G401.6 (cell line): ENCODE measurements around the gene ECHS1.
A peak's percentile ranks its signal among the peaks of the same experiment; 100 is the strongest.
"Not testable (repeated sequence)": the region's sequence is repeated elsewhere in the genome, so short reads cannot be mapped to it uniquely, and the experiment has no call there.

Experiments used
- FAIRE-seq: peaks from 2 replicates; lab custom pipeline; 2012; peaks lifted over from hg19 to GRCh38; lab: Jason Lieb, UNC

Gene ECHS1

DNA sequence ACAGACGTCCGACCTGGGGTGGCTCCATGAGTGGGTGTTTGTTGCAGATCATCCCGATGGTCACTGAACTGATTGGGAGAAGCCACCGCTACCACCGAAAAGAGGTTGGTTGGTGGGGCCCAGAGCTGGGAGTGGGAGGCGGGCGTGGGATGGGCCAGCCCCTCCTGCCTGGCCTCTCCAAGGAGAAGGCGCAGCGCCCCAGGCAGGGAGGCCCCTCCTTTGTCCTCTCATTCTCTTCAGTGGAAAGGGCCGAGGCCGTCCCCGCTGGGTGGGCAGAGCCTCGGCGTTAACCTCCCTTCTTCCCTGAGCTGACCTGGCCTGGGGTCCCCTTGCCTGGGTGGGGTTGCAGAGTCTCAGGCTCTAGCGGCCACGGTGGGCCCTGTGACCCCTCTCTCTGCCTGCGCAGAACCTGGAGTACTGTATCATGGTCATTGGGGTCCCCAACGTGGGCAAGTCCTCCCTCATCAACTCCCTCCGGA is 26.0 kb upstream of the ECHS1 start:
- FAIRE-seq, result no peak

DNA sequence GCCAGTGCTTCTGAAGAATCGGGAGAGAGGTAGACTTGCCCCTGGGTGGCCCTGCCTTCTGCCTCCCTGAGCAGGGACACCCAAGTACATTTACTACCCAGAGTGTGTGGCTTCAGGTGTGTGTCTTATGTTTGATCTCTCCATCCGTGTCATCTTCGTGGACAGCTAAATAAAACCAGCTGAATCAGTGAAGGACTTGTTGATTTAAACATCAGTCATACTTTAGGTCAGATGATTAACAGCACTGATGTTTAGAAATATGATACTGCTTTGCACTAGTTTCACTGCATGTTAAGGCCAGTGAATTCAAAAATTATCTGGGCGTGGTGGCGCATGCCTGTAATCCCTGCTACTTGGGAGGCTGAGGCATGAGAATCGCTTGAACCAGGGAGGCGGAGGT is 24.8 kb upstream of the ECHS1 start:
- FAIRE-seq, result no peak

DNA sequence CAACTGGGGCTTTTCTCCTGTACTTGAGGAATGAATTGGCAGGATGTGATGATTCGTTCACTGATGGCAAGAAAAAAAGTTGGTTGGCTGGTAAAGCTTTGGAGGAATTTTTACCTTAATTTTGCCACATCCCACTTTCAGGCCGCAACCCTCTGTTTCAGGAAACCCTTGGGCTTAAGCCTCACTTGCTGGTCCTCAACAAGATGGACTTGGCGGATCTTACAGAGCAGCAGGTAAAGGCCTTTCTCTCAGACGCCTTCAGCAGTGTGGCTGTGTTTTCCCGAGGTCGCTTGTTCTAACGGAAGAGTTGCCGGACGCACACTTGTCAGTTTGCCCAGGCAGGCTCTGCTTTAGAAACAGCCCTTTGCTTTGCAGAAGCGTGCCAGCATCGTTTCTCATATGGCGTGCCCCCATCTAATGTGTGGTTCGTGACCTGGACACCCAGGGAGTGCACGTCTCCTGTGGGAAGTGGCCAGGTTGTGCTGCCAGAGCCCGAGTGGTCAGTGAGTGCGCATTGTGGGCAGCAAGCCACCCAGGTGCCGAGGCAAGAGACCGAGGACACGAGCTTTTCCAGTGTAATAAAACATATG is 23.0 kb upstream of the ECHS1 start:
- no peak for FAIRE-seq

DNA sequence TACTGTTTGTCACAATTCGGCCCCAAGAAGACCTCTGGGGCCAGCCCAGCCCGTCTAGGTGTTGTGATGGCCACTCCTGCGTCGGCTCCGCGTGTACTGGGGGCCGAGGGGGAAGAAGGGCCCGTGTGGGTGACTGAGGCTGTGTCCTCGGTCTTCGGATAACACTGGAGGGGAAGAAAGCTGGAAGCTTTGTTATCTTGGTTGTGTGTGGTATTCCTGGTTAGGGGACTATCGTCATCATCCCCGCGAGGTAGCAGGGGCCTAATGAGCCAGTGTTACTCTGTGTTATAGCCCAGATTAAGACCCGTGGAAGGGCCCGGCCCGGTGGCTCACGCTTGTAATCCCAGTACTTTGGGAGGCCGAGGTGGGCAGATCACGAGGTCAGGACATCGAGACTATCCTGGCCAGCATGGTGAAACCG is 21.7 kb upstream of the ECHS1 start:
- no peak for FAIRE-seq

DNA sequence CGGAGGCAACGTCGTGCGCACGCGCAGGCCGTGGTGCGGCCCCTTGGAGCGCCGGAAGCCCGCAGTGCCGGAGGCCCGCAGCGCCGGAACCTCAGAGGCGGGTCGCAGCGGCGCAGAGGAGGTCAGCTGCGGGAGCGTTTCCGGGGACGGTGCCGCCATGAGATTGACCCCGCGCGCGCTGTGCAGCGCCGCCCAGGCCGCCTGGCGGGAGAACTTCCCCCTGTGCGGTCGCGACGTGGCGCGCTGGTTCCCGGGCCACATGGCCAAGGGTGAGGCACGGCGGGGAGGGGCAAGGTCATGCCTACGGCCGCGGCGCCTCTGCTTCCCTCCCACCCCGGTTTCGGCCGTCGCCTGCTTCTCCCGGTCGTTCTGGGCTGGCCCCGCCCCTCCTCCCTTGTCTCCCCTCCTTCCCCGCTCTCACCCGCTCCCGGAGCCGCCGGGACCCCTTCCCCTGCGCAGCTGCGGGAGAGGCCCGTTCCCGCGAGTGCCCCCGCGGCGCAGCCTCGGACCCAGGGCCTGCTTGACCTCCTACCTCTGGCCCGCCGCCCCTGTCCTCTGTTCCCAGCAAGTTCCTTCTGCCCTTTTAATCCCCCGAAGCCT is 21.0 kb upstream of the ECHS1 start, which contains the start of gene MTG1:
TSS of gene MTG1 (plus strand) at position 94 of the 600 bp plus-strand sequence. CDS start at position 158, 64 bp downstream.
- no peak for FAIRE-seq

DNA sequence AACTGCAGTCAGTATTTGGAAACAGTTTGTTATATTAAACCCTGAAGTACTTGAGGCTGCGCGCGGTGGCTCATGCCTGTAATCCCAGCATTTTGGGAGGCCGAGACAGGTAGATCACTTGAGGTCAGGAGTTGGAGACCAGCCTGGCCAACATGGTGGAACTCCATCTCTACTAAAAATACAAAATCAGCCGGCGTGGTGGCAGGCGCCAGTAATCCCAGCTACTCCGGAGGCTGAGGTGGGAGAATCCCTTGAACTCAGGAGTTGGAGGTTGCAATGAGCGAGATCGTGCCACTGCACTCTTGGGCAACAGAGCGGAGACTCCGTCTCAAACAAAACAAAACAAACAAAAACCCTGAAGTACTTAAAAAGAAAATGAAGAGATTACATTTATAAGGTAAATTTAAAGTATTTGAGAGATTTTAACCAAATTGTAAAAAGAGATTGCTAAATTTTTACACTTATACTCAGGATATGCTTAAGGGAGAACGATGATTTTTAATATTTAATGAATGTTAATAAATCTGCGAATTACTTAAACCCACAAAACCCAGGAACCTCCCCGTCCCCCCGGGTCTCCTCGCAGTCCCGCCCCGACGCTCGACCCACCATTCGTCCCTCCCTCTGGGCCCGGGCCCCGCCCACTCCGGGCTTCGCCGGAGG is 20.4 kb upstream of the ECHS1 start:
- peak; percentile 88 for FAIRE-seq

DNA sequence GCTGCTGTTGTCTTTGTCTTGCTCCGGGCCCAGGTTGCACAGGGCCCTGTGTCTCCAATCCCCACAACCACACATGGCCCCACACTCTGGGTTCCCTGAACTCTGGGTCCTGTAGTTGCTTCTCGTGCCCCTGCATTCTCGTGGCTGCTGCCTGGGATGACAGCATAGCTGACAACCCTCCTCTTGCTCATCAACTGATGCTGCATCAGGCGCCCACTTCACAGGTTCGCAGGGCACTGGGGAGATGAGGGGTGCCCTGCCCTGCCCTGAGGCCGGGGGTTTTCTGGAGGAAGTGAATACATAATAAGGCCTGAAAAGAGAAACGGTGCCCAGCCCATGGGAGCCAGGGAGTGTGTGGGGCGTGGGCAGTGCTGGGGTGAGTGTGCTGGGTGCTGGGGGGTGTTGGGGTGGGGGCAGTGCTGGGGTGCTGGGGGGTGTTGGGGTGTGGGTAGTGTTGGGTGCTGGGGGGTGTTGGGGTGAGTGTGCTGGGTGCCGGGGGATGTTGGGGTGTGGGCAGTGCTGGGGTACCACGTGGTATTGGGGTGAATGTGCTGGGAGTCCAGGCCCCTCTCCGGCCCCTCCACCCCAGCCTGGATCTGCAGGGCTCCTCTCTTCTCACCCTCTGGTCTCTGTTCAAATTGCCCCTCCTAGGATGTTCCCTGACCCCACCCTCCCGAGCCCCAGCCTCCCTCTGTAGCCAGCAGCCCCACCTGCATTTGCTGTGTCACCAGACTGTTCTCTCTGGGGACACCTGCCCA is 18.8 kb upstream of the ECHS1 start:
- FAIRE-seq, result no peak

DNA sequence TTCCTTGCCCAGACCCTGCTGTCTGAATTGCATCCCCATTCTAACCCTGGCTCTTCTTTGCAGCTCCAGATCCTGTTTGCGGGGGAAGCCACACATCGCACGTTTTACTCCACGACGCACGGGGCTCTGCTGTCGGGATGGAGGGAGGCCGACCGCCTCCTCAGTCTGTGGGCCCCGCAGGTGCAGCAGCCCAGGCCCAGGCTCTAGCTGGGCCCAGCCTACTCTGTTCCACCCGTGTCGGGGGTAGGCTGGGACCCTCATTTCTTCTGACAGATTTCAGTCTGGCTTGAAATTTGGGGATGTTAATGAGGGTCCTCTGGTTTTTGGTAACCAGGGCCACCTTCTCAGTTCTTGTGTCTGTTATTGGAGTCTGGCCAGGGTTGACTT is 18.1 kb upstream of the ECHS1 start:
- FAIRE-seq, result no peak

DNA sequence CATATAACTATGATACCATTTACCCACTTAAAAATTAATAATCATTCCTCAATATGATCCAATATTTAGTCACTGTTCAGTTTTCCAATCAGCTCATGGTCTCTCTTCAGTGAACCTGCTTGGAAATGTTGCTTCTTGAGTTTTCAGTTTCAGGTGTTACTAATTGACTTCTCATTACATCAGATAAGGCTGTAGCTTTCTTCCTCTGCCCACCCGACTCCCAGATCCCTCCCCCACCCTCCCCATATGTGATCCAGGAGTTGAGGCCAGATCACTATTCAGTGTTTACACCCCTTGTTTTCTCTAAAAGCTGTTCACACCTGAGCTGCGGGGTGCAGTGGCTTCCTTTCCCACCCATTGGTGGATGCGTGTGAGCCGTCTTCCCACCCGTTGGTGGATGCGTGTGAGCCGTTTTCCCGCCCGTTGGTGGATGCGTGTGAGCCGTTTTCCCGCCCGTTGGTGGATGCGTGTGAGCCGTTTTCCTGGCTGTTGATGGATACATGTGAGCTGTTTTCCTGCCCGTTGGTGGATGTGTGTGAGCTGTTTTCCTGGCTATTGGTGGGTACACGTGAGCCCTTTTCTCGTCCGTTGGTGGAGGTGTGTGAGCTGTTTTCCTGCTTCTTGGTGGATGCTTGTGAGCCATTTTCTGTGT is 17.6 kb upstream of the ECHS1 start:
- FAIRE-seq, result no peak

DNA sequence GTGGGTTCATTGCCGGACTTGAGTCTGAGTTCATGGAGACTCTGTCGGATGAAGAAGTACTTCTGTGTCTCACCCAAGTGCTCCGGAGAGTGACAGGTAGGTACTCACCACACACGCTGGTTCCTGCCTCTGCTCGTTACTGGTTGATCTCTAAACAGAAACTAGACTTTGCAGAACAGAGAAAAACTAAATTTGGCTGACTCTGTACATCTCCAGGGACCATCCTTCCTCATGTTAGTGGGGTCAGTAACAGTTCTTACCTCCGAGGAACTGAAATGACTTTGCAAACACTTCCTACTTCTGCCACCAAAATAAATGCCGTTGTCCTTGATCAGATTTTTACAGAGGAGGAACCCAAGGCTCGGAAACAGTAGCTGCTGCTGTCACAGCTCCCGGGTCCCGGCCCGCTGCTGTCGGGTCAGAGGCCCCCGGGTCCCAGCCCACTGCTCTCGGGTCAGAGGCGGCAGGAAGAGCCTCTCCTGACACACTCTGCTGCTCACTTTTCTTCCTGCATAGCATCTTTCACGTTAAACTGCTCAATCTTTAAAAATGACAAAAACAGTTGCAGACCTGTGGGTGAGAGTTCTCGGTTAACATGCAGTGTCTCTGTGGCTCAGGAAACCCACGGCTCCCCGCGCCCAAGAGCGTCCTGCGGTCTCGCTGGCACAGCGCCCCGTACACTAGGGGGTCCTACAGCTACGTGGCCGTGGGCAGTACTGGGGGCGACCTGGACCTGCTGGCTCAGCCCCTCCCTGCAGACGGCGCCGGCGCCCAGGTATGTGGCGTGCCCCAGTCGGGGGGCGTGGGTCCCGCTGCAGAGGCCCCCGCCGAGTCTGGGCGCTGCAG is 16.0 kb upstream of the ECHS1 start:
- no peak for FAIRE-seq

DNA sequence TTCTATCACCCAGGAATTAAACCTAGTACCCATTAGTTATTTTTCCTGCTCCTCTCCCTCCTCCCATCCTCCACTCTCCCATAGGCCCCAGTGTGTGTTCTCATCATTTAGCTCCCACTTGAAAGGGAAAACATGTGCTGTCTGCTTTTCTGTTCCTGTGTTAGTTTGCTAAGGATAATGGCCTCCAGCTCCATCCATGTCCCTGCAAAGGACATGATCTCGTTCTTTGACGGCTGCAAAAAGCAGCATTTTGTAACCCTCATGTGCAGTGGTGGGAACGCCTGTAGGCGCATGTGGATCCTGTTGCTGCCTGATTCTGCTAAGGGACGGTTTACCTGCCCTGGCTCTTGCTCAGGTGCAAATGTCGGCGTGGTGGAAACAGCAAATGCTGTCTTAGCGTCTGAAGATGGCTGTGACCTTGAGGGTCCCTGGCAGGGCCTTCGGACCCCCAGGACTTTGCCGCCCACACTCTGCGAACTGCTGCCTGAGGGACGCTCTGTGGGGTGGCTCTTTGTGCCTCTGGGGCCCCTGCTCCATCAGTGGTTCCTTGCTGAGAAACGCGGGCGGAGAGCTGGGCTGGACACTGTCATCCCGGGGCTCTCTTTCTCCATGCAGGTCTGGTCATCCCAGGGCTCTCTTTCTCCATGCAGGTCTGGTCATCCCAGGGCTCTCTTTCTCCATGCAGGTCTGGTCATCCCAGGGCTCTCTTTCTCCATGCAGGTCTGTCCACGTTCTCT is 15.2 kb upstream of the ECHS1 start:
- FAIRE-seq, result peak; percentile 81

DNA sequence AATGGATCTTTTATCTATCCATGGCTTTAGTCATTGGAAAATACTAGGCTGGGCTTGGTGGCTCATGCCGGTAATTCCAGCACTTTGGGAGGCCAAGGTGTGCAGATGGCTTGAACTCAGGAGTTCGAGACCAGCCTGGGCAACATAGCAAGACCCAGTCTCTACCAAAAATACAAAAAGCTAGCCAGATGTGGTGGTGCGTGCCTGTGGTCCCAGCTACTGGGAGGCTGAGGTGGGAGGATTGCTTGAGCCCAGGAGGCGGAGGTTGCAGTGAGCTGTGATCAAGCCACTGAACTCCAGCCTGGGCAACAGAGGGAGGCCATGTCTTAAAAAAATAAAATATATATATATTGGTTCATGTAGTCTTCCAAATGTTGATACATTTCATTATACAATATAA is 13.8 kb upstream of the ECHS1 start:
- FAIRE-seq, result not testable (repeated sequence)

DNA sequence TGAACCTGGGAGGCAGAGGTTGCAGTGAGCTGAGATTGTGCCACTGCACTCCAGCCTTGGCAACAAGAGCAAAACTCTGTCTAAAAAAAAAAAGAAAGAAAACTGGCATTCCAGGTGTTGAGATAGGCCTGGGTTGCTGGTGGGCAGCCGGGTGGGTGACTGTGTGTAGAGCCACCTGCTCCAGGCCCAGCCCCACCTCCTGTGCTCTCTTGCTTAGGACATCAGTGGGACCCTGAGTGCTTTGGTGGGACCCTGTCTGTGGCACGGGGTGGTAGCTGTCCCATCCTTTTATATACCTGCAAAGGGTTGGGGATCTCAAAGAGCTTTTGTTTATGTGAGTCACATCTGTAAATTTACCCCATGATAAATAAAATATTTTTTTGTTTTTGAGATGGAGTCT is 12.1 kb upstream of the ECHS1 start:
- FAIRE-seq, result no peak

DNA sequence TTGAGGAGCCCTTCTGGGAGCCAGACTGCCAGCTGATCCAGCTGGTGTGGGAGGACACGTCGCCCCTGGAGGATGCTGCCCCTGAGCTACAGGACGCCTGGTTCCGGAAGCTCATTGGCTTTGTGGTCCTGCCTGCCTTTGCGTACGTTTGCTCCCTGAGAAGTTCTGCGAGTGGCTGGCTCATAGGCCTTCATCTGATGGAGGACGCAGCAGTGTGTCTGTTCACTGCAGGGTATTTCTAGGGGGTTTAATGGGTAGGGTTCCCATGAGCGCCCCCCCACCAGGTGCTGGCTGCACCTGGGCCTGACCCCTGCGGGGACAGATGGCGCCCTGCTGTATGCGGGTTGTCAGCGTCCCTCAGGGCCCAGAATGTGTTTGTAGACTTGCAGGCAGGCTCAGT is 10.9 kb upstream of the ECHS1 start:
- no peak for FAIRE-seq

DNA sequence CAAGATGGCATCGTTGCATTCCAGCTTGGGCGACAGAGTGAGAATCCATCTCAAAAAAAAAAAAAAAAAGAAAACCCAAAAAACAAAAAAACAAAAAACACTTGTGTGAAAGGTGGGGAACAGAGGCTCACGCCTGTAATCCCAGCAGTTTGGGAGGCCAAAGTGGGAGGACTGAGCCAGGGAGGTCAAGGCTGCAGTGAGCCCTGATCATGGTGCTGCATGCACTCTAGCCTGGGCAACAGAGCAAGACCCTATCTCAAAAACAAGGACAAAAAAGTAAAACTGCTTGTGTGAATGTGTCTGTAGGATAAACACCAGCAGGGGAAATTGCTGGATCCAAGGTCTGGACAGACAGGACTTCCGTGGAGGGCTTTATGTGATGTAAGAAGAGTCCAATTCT is 10.4 kb upstream of the ECHS1 start:
- no peak for FAIRE-seq

DNA sequence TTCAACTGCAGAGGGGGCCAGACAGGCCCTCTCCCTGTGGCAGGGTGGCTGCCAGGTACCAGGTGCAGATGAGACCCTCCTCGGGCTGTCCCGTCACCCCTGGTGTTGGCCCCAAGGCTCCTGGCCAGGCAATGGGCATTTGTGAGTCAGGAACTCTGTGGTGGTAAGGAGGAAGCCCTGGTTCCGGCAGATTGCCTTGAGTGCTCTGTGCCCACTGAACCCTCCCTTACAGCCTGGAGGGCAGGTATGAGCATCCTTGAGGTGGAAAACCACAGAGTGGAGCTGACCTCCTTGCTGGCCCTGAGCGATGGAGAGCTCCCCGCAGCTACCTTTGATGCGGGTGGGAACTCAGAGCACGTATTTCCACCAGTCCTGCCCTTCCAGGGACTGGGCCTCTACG is 7.9 kb upstream of the ECHS1 start:
- no peak for FAIRE-seq

DNA sequence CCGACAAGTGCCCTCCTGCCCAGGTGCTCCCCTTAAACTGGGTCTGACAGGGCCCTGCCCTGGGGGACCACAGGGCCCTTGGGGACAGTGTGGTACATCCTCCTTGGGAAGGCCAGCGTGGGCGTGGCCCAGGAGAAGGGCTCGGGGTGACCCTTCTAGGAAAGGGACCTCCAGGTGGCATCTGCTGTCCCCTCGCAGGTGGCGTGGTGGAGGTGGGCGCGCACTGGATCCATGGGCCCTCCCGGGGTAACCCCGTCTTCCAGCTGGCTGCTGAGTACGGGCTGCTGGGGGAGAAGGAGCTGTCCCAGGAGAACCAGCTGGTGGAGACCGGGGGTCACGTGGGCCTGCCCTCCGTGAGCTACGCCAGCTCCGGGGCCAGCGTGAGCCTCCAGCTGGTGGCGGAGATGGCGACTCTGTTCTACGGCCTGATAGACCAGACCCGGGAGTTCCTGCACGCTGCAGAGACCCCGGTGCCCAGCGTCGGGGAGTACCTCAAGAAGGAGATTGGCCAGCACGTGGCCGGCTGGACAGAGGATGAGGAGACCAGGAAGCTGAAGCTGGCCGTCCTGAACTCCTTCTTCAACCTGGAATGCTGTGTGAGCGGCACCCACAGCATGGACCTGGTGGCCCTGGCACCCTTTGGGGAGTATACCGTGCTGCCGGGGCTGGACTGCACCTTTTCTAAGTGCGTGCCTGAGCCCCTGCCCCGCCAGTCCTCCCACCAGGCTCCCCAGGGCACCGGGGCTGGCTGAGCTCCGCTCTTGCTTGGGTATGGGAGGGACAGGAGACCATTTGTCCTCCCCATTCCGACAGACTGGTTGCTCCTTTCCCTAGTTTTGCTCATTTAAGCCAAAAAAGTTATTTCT is 6.9 kb upstream of the ECHS1 start:
- no peak for FAIRE-seq

DNA sequence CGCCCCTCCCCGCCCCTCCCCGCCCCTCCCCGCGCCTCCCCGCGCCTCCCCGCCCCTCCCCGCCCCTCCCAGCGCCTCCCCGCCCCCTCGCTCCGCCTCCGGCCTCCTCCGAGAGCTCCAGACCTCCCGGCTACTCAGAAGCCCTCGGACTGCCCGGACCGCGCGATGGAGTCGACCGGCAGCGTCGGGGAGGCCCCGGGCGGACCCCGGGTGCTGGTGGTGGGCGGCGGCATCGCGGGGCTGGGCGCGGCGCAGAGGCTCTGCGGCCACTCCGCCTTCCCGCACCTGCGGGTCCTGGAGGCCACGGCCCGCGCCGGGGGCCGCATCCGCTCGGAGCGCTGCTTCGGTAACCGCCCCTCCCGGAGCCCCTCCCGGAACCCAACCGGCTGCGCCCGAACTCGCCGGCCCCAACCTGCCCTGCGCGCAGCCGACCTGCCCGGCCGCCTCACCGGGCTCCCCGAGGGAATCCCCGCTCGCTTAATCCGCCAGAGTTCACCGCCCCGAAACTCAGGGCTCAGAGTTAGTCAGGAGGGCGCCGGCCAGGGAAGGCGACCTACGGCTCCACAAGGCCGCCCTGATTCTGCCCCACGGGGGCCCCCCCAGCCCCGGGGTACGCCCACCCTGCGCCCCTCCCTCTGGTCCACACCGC is 6.1 kb upstream of the ECHS1 start, which contains the start of gene PAOX:
TSS of gene PAOX (plus strand) at position 111 of the 649 bp plus-strand sequence. CDS start at position 166, 55 bp downstream.
- FAIRE-seq, result no peak
